ENCODE data around the gene SLC37A2.

DNA sequence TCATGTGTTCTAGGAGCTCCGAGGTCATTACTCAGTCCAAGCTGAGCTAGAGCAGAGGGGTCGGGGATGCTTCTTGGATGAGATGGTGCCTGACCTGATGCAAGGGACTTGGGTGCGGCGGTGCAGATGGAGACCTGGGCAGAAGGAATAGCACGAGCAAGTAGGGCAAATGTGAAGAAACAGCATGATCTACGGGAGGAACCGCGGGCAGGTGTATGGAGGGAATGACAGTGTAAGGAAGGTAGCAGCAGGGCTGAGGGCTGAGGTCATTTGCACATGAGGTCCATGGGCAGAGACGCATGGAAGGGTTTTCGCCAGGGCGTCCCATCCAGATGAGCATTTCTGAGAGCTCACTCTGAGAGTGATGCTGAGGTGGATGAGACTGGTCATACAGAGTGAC is 14.9 kb downstream of the SLC37A2 start:
- no peak for TF ChIP-seq FOXM1 (IDR thresholded peaks at IDR 0.05; ENCODE audit: low read depth)
- TF ChIP-seq CTCF (IDR thresholded peaks at IDR 0.05): no peak
- no peak for TF ChIP-seq GABPA (IDR thresholded peaks at IDR 0.05; ENCODE audit: low read depth)
- TF ChIP-seq RXRA (IDR thresholded peaks at IDR 0.05; ENCODE audit: borderline replicate concordance, low read depth): no peak
- TF ChIP-seq TEAD4 (IDR thresholded peaks at IDR 0.05; ENCODE audit: borderline replicate concordance, insufficient read depth): no peak
- TF ChIP-seq MXI1 (IDR thresholded peaks at IDR 0.05; ENCODE audit: low read depth, low read length): no peak
- no peak for TF ChIP-seq PBX3 (IDR thresholded peaks at IDR 0.05)

Data from SK-N-SH (cell line).